IPS DF 19.7 (cell line): Measurements from ENCODE around the gene EVA1C.
"Not testable (repeated sequence)": the region's sequence is repeated elsewhere in the genome, so short reads cannot be mapped to it uniquely, and the experiment has no call there.

ENCODE experiments used
- DNase-seq: peaks from one replicate; pipeline ENCODE4 v3.0.0-alpha.2; 2013; ENCODE audit warnings: low read depth, low spot score

Gene EVA1C

GRCh38 chr21:32530809-32531208 lies 118.3 kb downstream of the EVA1C start:
- not testable (repeated sequence) for DNase-seq

GRCh38 chr21:32531561-32531960 lies 119.1 kb downstream of the EVA1C start:
- DNase-seq, result not testable (repeated sequence)

DNA sequence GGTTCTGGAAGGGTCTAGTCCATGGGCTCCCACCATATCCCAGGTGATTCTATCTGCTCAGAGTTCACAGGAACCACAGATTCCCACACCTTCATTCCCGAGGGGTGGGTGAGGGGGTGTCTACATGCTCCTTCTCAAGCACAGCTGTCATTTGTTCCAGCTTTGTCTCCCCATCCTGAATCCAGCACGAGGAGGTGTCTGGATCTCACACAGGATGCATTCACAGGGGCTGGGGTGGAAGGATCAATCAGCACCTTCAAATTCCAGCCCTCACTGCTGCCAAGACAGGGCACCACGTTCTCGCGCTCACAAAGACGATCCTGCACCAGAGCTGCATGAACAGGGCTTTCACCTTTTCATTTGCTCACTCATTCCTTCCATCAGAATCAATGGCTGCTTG lies 120.1 kb downstream of the EVA1C start:
- no peak for DNase-seq

DNA sequence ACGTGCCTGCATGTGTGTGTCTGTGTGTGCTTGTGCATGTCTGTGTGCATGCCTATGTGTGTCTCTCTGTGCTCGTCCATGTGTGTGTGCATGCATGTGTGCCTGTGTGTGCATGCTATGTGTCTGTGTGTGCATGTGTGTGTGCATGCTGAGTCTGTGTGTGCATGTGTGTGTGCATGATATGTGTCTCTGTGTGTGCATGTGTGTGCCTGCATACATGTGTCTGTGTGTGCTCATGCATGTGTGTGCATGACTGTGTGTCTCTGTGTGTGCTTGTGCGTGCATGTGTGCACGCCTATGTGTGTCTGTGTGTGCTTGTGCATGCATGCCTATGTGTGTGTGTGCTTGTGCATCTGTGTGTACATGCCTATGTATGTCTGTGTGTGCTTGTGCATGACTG lies 120.5 kb downstream of the EVA1C start:
- DNase-seq, result no peak

- DNase-seq, result no peak
These were observed 121.1 kb downstream of the EVA1C start for GRCh38 chr21:32533611-32534010.

- no peak for DNase-seq
These were observed 121.6 kb downstream of the EVA1C start for GRCh38 chr21:32534113-32534512.

GRCh38 chr21:32535612-32536011 lies 123.1 kb downstream of the EVA1C start:
- no peak for DNase-seq

DNA sequence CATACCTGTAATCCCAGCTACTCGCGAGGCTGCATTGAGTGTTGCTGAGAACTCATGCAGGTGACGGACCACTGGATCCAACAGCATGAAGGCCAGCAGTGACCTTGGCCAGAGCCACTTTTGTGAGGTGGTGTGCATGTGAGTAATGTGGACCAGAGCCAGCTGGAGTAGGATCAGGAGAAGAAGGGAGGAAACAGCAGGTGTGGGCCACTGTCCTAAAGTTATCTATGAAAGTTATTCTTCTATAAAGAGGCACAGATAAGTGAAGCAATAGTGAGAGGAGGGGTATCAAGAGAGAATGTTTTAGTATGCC lies 125.0 kb downstream of the EVA1C start:
- no peak for DNase-seq

DNA sequence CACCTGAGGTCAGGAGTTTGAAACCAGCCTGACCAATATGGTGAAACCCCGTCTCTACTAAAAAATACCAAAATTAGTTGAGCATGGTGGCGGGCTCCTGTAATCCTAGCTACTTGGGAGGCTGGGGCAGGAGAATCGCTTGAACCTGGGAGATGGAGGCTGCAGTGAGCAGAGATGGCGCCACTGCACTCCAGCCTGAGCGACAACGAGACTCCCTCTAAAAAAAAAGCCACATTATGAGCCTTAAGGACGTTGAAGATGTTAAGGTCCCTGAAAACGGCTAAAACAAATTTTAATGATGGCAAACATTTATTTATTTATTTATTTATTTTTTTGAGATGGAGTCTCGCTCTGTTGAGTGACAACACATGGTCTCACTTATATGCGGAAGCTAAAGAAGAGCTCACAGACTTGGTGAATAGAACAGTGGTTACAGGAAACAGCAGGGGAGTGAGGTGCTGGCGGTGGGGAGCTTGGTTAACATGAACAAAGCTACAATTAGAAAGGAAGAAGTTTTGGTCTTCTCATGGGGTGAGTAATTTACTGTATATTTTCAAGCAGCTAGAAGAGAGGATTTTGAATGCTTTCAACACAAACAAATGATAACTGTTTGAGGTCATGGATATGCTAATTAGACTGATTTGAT lies 125.8 kb downstream of the EVA1C start:
- no peak for DNase-seq

DNA sequence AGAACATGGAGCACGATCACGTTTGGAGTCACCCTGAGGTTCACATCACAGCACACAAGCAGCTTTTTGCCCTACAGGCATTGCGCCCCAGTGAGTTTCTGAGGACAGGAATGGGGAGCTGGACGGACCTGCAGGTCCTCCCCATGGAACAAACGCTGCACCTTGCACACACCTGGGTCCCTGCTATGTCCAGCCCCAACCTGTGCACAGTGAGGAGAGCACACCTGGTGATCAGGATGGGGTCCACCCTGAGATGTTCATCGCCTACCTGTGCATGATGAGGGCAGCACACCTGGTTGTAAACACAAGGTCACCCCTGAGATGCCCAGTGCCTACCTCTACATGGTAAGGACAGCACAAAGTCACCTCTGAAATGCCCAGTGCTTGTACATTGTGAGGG lies 126.9 kb downstream of the EVA1C start:
- no peak for DNase-seq

DNA sequence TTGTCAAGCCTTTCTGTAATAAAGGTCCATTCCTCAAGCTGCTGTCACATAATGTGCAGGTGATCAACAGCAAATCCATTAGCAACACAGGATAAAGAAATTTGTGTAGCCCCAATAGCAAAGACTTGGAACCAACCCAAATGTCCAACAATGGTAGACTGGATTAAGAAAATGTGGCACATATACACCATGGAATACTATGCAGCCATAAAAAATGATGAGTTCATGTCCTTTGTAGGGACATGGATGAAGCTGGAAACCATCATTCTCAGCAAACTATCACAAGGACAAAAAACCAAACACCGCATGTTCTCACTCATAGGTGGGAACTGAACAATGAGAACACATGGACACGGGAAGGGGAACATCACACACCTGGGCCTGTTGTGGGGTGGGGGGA lies 130.6 kb downstream of the EVA1C start:
- not testable (repeated sequence) for DNase-seq

DNA sequence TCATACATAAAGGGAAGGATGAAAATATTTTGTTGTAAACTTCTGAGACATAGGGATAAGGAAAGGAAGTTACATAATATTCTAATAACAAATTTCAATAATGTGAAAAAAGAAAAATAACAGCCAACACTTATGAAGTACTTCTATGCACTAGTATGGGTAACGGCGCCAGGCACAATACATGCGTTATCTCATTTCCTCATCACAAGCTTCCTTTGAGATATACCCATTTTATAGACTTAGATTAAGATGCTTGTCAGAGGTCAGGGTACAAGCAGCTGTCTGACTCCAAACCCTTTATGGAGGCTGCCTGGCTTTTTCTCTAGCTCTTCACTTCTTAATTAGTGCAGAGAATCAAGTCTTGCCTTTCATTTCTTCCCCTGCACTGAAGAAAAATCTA lies 131.5 kb downstream of the EVA1C start:
- DNase-seq, result no peak

DNA sequence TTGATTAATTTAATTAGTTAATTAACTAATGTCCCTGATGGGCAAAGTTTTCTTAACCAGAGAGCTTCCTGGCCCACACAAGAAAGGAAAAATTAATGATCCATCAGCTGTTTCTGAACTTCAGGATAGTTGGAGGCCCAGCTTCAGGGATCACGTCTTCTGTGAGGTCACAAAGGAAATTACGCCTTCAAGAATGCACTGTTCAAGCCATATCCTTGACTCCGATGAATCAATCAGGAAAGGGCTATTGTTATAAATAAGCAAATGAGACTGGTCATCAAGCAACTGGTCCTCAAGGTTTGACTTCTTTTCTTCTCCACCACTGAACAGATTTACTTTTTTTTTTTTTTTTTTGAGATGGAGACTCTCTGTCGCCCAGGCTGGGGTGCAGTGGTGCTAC lies 132.2 kb downstream of the EVA1C start:
- DNase-seq, result no peak

DNA sequence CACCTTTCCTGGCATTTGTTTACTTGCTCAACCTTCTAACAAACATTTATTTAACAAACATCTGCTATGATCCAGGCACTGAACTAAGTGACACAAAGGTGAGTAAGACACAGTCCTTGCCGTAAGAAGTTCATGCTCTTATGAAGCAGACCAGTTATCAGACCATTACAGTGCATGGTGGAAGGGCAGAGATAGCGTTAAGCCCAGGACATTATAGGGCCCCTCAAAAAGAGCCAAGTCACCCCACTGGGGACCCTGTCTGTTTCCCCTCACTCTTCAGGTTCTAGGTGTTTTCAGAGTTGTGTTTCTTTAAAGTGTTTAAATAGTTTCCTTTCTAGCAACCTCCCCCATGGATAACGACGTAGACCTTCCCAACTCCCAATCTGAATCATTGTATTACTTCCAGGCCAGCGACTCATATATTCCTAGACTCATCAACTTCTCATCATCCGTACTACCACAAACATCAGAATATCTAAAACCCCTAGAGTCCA lies 133.5 kb downstream of the EVA1C start:
- no peak for DNase-seq

- no peak for DNase-seq
These were observed 134.5 kb downstream of the EVA1C start for GRCh38 chr21:32547018-32547417.

DNA sequence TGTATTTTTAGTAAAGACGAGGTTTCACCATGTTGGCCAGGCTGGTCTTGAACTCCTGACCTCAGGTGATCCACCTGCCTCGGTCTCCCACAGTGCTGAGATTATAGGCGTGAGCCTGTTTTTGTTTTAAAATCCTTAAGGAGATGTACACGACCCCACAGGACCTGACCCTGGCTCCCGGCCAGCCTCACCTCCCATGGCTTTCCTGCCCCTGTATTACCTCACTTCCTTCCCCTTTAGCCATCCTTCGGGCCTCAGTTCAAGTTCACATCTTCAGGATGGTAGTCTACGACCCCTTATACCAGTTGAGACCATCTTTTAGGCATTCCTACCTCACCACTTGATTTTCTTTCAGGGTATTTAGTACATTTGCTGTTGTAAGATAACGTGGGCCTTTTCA lies 136.5 kb downstream of the EVA1C start:
- no peak for DNase-seq

DNA sequence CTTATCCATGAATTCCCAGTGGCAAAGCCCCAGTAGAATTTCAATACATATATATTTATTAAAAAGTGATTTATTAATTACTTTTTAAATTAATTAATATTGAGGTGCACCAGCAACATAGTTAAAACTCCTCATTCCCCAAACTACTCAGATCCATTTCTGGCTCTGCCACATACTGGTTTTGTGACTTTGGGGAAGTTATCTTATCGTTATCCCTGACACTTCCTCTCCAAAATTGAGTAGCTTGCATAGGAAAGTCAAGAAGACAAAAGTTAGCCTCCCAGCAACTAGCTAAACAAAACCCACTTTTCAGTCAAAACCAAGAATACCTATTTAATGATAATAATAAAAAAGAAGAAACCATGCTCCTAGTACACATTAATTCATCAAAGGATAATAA lies 136.9 kb downstream of the EVA1C start:
- no peak for DNase-seq

DNA sequence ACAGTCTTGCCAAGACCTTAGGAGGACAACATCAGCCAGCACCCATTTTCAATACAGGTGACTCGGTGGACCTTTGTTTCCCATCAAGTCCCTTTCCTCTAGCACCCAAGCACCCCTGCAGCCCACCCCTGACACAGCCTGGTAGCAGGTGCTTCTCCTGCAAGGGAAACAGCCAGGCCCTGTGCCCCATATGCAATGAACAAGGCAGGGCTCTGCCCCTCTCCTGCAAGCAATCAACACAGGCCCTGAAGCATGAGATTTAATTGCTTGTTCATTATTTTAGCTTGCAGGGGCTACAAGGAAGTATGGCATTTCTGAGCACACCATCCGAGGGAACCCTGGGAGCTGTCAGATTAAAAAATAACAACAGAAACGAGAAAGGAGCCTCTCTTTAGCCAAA lies 137.4 kb downstream of the EVA1C start:
- no peak for DNase-seq

GRCh38 chr21:32554832-32555638 lies 142.5 kb downstream of the EVA1C start:
- no peak for DNase-seq

DNA sequence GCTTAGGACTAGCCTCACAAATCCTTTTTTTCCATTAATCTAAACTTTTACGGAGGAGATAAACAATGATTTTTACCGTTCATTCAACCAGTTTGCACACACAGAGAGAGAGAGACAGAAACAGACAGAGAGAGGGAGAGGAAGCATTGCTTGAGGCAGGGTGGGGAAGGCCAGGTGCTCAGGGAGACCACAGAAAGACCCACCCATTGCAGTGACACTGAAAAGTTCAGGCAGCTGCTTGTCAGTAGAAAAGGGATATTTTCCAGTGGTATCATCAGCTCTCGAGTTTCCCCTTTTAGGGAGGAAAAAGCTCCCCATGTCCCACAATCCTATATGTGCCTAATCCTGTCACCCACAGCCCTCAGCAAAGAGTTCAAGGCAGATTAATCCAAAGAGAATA lies 145.6 kb downstream of the EVA1C start:
- DNase-seq, result no peak

- no peak for DNase-seq
These were observed 146.6 kb downstream of the EVA1C start for GRCh38 chr21:32559006-32559610.

GRCh38 chr21:32560896-32561295 lies 148.4 kb downstream of the EVA1C start:
- DNase-seq, result no peak

GRCh38 chr21:32561476-32561875 lies 149.0 kb downstream of the EVA1C start:
- not testable (repeated sequence) for DNase-seq
